ENCODE measurements around the gene SRR.
"Not testable (repeated sequence)": the region's sequence is repeated elsewhere in the genome, so short reads cannot be mapped to it uniquely, and the experiment has no call there.

SRR gene

GRCh38 chr17:2292100-2292499, 11.7 kb upstream of the SRR start:
- H3K27ac ChIP-seq (ENCODE audit: insufficient read depth, low read depth, low read length, poor library complexity, severe bottlenecking) = no peak overlapping the region
- H3K4me3 ChIP-seq (ENCODE audit: insufficient read depth, low read depth, low read length) = no peak overlapping the region
- peaks cover 79% of the 10 kb centered on the region for H3K36me3 ChIP-seq (ENCODE audit: control insufficient read depth, insufficient read depth, low read length)
- no peaks in the 10 kb centered on the region for H3K27me3 ChIP-seq (ENCODE audit: control insufficient read depth, insufficient read depth, low read length, poor library complexity, severe bottlenecking)
- no peaks in the 10 kb centered on the region for H3K9me3 ChIP-seq (ENCODE audit: control insufficient read depth, low read length)
- no peaks in the 10 kb centered on the region for H3K4me1 ChIP-seq (ENCODE audit: control insufficient read depth, insufficient read depth, low read length)
- WGBS, 2 experiments = 88 to 92% methylated on average over 2 of the region's 2 CpGs

- no peak overlapping the region for H3K4me3 ChIP-seq (ENCODE audit: insufficient read depth, low read depth, low read length)
- no peaks in the 10 kb centered on the region for H3K27me3 ChIP-seq (ENCODE audit: control insufficient read depth, insufficient read depth, low read length, poor library complexity, severe bottlenecking)
- 90 to 92% methylated on average over 1 of the region's 1 CpG for WGBS, 2 experiments
- no peak overlapping the region for H3K27ac ChIP-seq (ENCODE audit: insufficient read depth, low read depth, low read length, poor library complexity, severe bottlenecking)
- no peaks in the 10 kb centered on the region for H3K9me3 ChIP-seq (ENCODE audit: control insufficient read depth, low read length)
- no peaks in the 10 kb centered on the region for H3K4me1 ChIP-seq (ENCODE audit: control insufficient read depth, insufficient read depth, low read length)
- H3K36me3 ChIP-seq (ENCODE audit: control insufficient read depth, insufficient read depth, low read length) = peaks cover 78% of the 10 kb centered on the region
Observed at GRCh38 chr17:2295575-2295974, 8.2 kb upstream of the SRR start.

- no peaks in the 10 kb centered on the region for H3K9me3 ChIP-seq (ENCODE audit: control insufficient read depth, low read length)
- peaks cover 5% of the 10 kb centered on the region for H3K4me1 ChIP-seq (ENCODE audit: control insufficient read depth, insufficient read depth, low read length)
- peaks cover 66% of the 10 kb centered on the region for H3K36me3 ChIP-seq (ENCODE audit: control insufficient read depth, insufficient read depth, low read length)
- H3K27ac ChIP-seq (ENCODE audit: insufficient read depth, low read depth, low read length, poor library complexity, severe bottlenecking) = no peak overlapping the region
- no peak overlapping the region for H3K4me3 ChIP-seq (ENCODE audit: insufficient read depth, low read depth, low read length)
- WGBS, 2 experiments = 96 to 99% methylated on average over 5 of the region's 5 CpGs
- no peaks in the 10 kb centered on the region for H3K27me3 ChIP-seq (ENCODE audit: control insufficient read depth, insufficient read depth, low read length, poor library complexity, severe bottlenecking)
Observed at GRCh38 chr17:2297023-2297422, 6.7 kb upstream of the SRR start.

GRCh38 chr17:2299136-2299535, 4.6 kb upstream of the SRR start:
- whole genome bisulfite sequencing, 2 experiments = 96 to 97% methylated on average over 12 of the region's 12 CpGs
- Histone ChIP-seq H3K36me3 (ENCODE audit: control insufficient read depth, insufficient read depth, low read length) (peaks cover 53% of the 10 kb centered on the region), H3K27ac (ENCODE audit: insufficient read depth, low read depth, low read length, poor library complexity, severe bottlenecking) (no peak overlapping the region), H3K4me1 (ENCODE audit: control insufficient read depth, insufficient read depth, low read length) (peaks cover 5% of the 10 kb centered on the region), H3K9me3 (ENCODE audit: control insufficient read depth, low read length) (no peaks in the 10 kb centered on the region), H3K4me3 (ENCODE audit: insufficient read depth, low read depth, low read length) (no peak overlapping the region), H3K27me3 (ENCODE audit: control insufficient read depth, insufficient read depth, low read length, poor library complexity, severe bottlenecking) (no peaks in the 10 kb centered on the region)

- H3K9me3 ChIP-seq (ENCODE audit: control insufficient read depth, low read length) = no peaks in the 10 kb centered on the region
- H3K4me1 ChIP-seq (ENCODE audit: control insufficient read depth, insufficient read depth, low read length) = peaks cover 5% of the 10 kb centered on the region
- WGBS, 2 experiments = 93% methylated on average over 22 of the region's 22 CpGs
- H3K4me3 ChIP-seq (ENCODE audit: insufficient read depth, low read depth, low read length) = no peak overlapping the region
- H3K36me3 ChIP-seq (ENCODE audit: control insufficient read depth, insufficient read depth, low read length) = peaks cover 47% of the 10 kb centered on the region
- no peaks in the 10 kb centered on the region for H3K27me3 ChIP-seq (ENCODE audit: control insufficient read depth, insufficient read depth, low read length, poor library complexity, severe bottlenecking)
- H3K27ac ChIP-seq (ENCODE audit: insufficient read depth, low read depth, low read length, poor library complexity, severe bottlenecking) = no peak overlapping the region
Observed at GRCh38 chr17:2299756-2300155, 4.0 kb upstream of the SRR start.

GRCh38 chr17:2302778-2303203, 959 bp upstream of the SRR start:
- peak overlapping the region; percentile 92 for H3K27ac ChIP-seq (ENCODE audit: insufficient read depth, low read depth, low read length, poor library complexity, severe bottlenecking)
- no peaks in the 10 kb centered on the region for H3K27me3 ChIP-seq (ENCODE audit: control insufficient read depth, insufficient read depth, low read length, poor library complexity, severe bottlenecking)
- H3K4me3 ChIP-seq (ENCODE audit: insufficient read depth, low read depth, low read length) = peak overlapping the region; percentile 91
- H3K36me3 ChIP-seq (ENCODE audit: control insufficient read depth, insufficient read depth, low read length) = peaks cover 19% of the 10 kb centered on the region
- 1% methylated on average over 11 to 12 of the region's 12 CpGs for WGBS, 2 experiments
- peaks cover 5% of the 10 kb centered on the region for H3K4me1 ChIP-seq (ENCODE audit: control insufficient read depth, insufficient read depth, low read length)
- no peaks in the 10 kb centered on the region for H3K9me3 ChIP-seq (ENCODE audit: control insufficient read depth, low read length)

GRCh38 chr17:2304931-2305330, 1.2 kb downstream of the SRR start:
- no peaks in the 10 kb centered on the region for H3K9me3 ChIP-seq (ENCODE audit: control insufficient read depth, low read length)
- peak overlapping the region; percentile 91 for H3K4me3 ChIP-seq (ENCODE audit: insufficient read depth, low read depth, low read length)
- H3K27me3 ChIP-seq (ENCODE audit: control insufficient read depth, insufficient read depth, low read length, poor library complexity, severe bottlenecking) = no peaks in the 10 kb centered on the region
- peaks cover 4% of the 10 kb centered on the region for H3K36me3 ChIP-seq (ENCODE audit: control insufficient read depth, insufficient read depth, low read length)
- H3K4me1 ChIP-seq (ENCODE audit: control insufficient read depth, insufficient read depth, low read length) = peaks cover 5% of the 10 kb centered on the region
- no peak overlapping the region for H3K27ac ChIP-seq (ENCODE audit: insufficient read depth, low read depth, low read length, poor library complexity, severe bottlenecking)
- 96 to 97% methylated on average over 4 of the region's 4 CpGs for WGBS, 2 experiments

- Histone ChIP-seq H3K4me3 (ENCODE audit: insufficient read depth, low read depth, low read length) (no peak overlapping the region), H3K36me3 (ENCODE audit: control insufficient read depth, insufficient read depth, low read length) (no peaks in the 10 kb centered on the region), H3K4me1 (ENCODE audit: control insufficient read depth, insufficient read depth, low read length) (no peaks in the 10 kb centered on the region), H3K27me3 (ENCODE audit: control insufficient read depth, insufficient read depth, low read length, poor library complexity, severe bottlenecking) (no peaks in the 10 kb centered on the region), H3K27ac (ENCODE audit: insufficient read depth, low read depth, low read length, poor library complexity, severe bottlenecking) (no peak overlapping the region), H3K9me3 (ENCODE audit: control insufficient read depth, low read length) (no peaks in the 10 kb centered on the region)
- WGBS, 2 experiments = 89 to 94% methylated on average over 6 of the region's 6 CpGs
Observed at GRCh38 chr17:2309338-2310154, 5.8 kb downstream of the SRR start.

GRCh38 chr17:2312736-2313135, 9.0 kb downstream of the SRR start:
- H3K4me1 ChIP-seq (ENCODE audit: control insufficient read depth, insufficient read depth, low read length) = no peaks in the 10 kb centered on the region

GRCh38 chr17:2316916-2317205, 13.1 kb downstream of the SRR start:
- not testable (repeated sequence) for H3K27me3 ChIP-seq (ENCODE audit: control insufficient read depth, insufficient read depth, low read length, poor library complexity, severe bottlenecking); H3K9me3 ChIP-seq (ENCODE audit: control insufficient read depth, low read length); H3K27ac ChIP-seq (ENCODE audit: insufficient read depth, low read depth, low read length, poor library complexity, severe bottlenecking); H3K4me1 ChIP-seq (ENCODE audit: control insufficient read depth, insufficient read depth, low read length); H3K4me3 ChIP-seq (ENCODE audit: insufficient read depth, low read depth, low read length); H3K36me3 ChIP-seq (ENCODE audit: control insufficient read depth, insufficient read depth, low read length)
- WGBS, 2 experiments = 91 to 93% methylated on average over 7 of the region's 7 CpGs

More at GRCh38 chr17:2312736-2313135, 9.0 kb downstream of the SRR start:
- 95 to 97% methylated on average over 5 of the region's 5 CpGs for WGBS, 2 experiments
- H3K9me3 ChIP-seq (ENCODE audit: control insufficient read depth, low read length) = no peaks in the 10 kb centered on the region
- no peaks in the 10 kb centered on the region for H3K36me3 ChIP-seq (ENCODE audit: control insufficient read depth, insufficient read depth, low read length)
- no peak overlapping the region for H3K4me3 ChIP-seq (ENCODE audit: insufficient read depth, low read depth, low read length)
- no peaks in the 10 kb centered on the region for H3K27me3 ChIP-seq (ENCODE audit: control insufficient read depth, insufficient read depth, low read length, poor library complexity, severe bottlenecking)
- H3K27ac ChIP-seq (ENCODE audit: insufficient read depth, low read depth, low read length, poor library complexity, severe bottlenecking) = no peak overlapping the region
